LHCN-M2 (cell line): Measurements from ENCODE around the gene ACTA2. TPM values are rescaled to one million over a fixed set of nuclear protein-coding genes. Genes with fewer than 3 reads are reported as not detected.

ENCODE experiments used
- DNase-seq: peaks from one replicate; pipeline ENCODE4 v3.0.0-alpha.2; 2012; ENCODE audit warnings: low read depth
- total RNA-seq: library from RNA; depleted of rRNA; stranded (reverse); fragments of >200 nt; gene quantifications from 2 replicates; pipeline ENCODE4 v1.2.3, GENCODE V29; 2014; rRNA removed

The ACTA2 gene
- total RNA-seq, 1 experiment from 2014 or later, result 119 TPM

DNA sequence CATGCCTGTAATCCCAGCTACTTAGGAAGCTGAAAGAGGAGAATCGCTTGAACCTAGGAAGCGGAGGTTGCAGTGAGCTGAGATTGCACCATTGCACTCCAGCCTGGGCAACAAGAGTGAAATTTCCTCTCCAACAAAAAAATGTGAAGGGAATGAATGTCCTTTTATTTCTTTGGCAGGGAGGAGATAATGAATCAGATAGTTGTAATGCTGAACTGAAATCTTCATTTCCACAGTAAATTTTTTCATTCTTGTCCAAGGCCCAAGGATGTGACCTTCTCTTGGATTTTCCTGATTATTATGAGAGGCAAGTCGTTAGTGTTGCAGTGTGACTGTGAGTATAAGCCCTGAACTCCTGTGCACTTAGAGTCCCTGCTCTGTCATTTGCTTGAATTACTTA lies 59.0 kb downstream of the ACTA2 start:
- no peak for DNase-seq

DNA sequence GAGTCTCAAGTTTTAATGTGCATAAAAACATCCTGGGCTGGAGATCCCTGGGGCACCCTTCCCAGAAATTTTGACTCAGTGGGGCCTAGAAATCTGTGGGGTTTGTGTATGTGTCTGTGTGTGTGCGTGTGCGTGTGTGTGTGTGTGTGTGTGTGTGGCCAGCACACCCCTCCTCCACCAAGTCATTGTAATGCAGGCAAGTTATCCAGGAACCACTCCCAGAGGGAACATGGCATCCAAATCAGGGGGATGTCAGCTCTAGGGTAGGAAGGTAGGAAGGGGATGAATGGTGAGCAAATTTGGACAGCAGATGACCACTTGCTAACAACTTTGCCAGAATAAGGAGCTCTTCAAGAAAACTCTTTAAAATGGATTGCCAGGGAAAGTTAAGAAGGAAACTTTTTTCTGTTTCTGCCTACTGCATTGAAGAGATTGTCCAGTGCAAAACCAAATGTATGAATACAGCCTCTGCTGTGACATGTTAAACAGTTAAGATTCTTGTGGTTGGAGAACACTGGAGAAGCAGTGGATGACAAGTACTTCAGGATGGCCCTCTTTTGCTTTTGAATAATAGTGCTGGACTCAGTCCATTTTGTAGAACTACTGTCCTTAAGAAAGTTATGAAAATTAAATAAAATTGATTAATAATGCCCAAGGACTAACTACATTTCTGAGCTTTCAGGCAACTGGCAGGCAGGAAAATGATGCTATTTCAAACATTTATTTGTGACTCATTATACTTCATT lies 60.2 kb downstream of the ACTA2 start:
- DNase-seq, result peak; percentile 62

DNA sequence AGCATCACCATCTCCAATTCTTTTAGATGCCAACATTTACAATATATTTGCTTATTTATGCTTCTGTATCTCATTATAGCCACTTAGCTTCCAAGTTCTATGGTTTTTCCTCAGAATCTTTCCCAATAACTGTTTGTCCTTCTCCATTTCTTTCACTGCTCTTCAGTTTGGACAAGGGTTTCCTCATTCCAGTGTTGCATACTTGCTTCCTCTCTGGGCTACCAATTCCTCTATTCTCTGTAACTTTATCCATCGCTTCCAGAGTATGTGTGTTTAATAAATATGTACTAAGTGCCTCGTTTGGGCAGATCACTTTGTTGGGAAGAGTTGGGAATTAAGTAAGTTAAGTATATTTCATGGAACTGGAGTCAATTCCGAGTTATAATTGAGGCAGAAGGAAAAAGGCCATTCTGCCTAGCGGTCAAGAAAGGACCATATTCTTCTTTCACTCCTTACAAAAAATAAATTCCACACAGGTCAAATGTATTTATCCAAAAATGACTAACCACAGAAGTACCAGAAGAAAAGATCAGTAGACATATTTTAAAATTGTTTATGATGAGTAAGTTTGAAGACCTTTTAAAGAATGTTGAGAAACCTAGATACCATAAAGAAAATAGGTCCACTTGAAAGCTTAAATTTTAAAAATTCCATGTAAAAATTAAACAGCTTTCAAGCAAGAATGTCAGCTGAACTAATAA lies 61.7 kb downstream of the ACTA2 start:
- DNase-seq, result no peak

DNA sequence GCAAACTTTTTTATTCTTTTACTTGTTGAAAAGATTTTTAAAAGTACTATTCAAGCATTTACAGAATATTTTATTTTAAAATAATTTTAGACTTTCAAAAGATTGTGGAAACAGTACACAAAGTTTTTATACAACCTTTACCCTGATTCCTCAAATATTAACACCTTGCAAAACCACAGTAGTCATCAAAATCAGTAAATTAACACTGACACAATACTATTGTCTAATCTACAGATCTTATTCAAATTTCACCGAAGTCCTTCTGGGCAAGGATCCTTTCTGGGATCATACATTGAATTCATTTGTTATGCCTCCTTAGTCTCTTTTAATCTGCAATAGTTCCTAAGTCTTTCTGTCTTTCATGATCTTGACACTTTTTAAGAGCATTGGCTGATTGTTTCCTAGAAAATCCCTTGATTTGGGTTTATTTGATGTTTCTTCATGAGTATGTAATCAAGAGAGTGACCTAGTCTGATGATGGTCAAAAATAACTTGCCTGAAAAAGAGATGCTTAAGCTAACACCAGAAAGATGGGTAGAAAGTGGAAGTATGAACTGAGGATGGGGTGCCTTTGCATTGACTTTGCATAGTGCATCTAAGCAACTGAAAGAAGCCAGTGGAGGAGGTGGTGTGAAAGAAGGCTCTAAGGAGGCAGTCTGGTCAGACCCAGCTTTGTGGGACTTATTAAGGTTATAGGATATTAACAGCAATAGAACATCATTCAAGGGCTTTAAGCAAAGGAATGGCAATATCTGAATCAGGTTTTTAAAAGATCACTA lies 62.8 kb downstream of the ACTA2 start:
- no peak for DNase-seq

DNA sequence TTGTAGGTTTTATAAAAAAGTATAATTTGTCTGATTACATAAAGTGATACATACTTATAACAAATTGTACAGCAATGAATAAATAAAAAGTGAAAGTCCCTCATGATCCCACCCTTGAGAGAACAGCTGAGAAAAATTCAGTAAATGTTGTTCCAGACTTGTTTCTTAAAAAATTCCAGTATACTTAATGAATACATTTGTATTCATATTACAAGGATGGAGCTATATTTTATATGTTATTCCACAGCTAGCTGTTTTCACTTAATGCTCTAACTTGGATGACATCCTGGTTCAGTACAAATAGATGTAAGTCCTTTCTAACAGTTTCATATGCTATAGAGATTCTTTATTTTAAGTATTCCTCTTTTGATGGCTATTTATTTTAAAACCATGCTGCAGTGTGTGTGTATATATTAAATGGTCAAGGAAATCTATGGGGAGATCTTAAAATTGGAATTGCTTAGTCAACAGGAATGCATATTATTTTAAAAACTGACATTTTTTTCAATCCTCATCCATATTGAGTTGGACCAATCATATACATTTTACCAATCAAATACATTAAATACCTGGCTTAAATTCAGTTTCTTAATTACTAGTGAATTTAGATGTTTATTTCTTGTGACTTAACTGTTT lies 63.6 kb downstream of the ACTA2 start:
- DNase-seq, result no peak

DNA sequence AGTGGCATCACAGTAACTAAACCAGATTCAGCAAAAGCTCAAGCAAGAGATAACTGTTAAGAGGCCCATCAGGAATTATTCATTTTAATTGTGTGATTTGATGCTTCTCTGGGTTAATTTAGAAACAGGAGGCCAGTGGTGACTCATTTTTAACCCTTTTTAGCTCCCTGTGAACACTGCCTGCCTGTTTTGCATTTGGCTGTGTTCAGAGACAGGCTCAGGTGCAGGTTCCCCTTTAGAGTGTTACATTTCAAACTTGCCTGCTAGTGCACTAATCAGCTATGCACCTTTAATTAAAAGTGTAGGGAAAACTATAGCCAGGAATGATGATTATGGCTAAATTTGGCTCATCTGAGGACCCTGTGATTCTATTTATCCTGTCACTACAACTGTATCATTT lies 66.0 kb downstream of the ACTA2 start:
- DNase-seq, result no peak

Other genes starting within 250 kb of the ACTA2 start
- gene LIPK, start 246.5 kb downstream of the ACTA2 start, total RNA-seq, result 0.17 TPM in 1 of 2 replicates, not detected in the other
- not detected in 2 replicates for gene LIPN, start 192.8 kb downstream of the ACTA2 start, total RNA-seq
- gene LIPM, start 150.0 kb downstream of the ACTA2 start, total RNA-seq, result not detected in 2 replicates
- 0.38 and 0.46 TPM in 2 replicates for gene ANKRD22, start 100.9 kb downstream of the ACTA2 start, total RNA-seq
- 57.1 and 69.0 TPM in 2 replicates for gene STAMBPL1, start 72.5 kb downstream of the ACTA2 start, total RNA-seq
- 55.0 and 55.7 TPM in 2 replicates for gene FAS, start 38.0 kb upstream of the ACTA2 start, total RNA-seq